Liver (tissue), 9 donors: Measurements from ENCODE around the gene RAPGEF2. TPM values are rescaled to one million over a fixed set of nuclear protein-coding genes. Genes with fewer than 3 reads are reported as not detected.

Source experiments
- DNase-seq: peaks from one replicate; pipeline ENCODE4 v3.0.0-alpha.2; 2017; ENCODE audit warnings: low spot score
- H3K27ac ChIP-seq, 2 donors: one replicate each; pipeline ENCODE4 v1.7.0; 2013; ENCODE audit warnings: inconsistent platforms in 2 of 2, low read length in 2 of 2, control low read depth in 1 of 2, low read depth in 1 of 2, mild to moderate bottlenecking in 1 of 2
- H3K27me3 ChIP-seq, 4 donors: one replicate each; pipeline versions ENCODE4 v1.6.1 to v1.7.0; 2013; ENCODE audit warnings: low read length in 3 of 4, inconsistent platforms in 1 of 4, mild to moderate bottlenecking in 1 of 4, moderate library complexity in 1 of 4; ENCODE audit not compliant: control insufficient read depth in 4 of 4, insufficient read depth in 4 of 4
- H3K36me3 ChIP-seq, 4 donors: one replicate each; pipeline versions ENCODE4 v1.6.1 to v1.7.0; 2013; ENCODE audit warnings: low read length in 3 of 4, mild to moderate bottlenecking in 3 of 4, low read depth in 1 of 4, moderate library complexity in 1 of 4; ENCODE audit not compliant: control insufficient read depth in 4 of 4, insufficient read depth in 3 of 4
- H3K4me1 ChIP-seq, 4 donors: one replicate each; pipeline versions ENCODE4 v1.6.1 to v1.7.0; 2013; ENCODE audit warnings: low read length in 3 of 4, mild to moderate bottlenecking in 3 of 4, moderate library complexity in 1 of 4; ENCODE audit not compliant: control insufficient read depth in 4 of 4, insufficient read depth in 4 of 4
- H3K4me3 ChIP-seq, 3 donors: one replicate each; pipeline versions ENCODE4 v1.6.1 to v1.7.0; 2013; ENCODE audit warnings: low read length in 3 of 3, control low read depth in 1 of 3, low read depth in 1 of 3, mild to moderate bottlenecking in 1 of 3
- H3K9ac ChIP-seq, 2 donors: one replicate each; pipeline ENCODE4 v1.7.0; 2013; ENCODE audit warnings: low read length in 2 of 2, mild to moderate bottlenecking in 2 of 2, moderate library complexity in 2 of 2, control low read depth in 1 of 2, low read depth in 1 of 2
- H3K9me3 ChIP-seq, 4 donors: one replicate each; pipeline versions ENCODE4 v1.6.1 to v1.7.0; 2013; ENCODE audit warnings: low read length in 3 of 4; ENCODE audit not compliant: control insufficient read depth in 4 of 4
- FOXA1 ChIP-seq: IDR thresholded peaks from 2 replicates; pipeline ENCODE4 v1.6.1; 2016; ENCODE audit warnings: antibody characterized with exemption
- FOXA2 ChIP-seq: IDR thresholded peaks from 2 replicates; pipeline ENCODE4 v1.6.1; 2016; ENCODE audit warnings: antibody characterized with exemption
- GABPA ChIP-seq, 2 donors: IDR thresholded peaks in 1 of 2; conservative IDR thresholded peaks in 1 of 2; 2 replicates each; pipeline ENCODE4 v1.6.1; 2016; ENCODE audit warnings: antibody characterized with exemption in 2 of 2, mild to moderate bottlenecking in 1 of 2, moderate library complexity in 1 of 2
- HNF4A ChIP-seq, 2 donors: conservative IDR thresholded peaks; 2 replicates each; pipeline ENCODE4 v1.6.1; 2016; ENCODE audit warnings: antibody characterized with exemption in 2 of 2, mild to moderate bottlenecking in 2 of 2
- HNF4G ChIP-seq: IDR thresholded peaks from 2 replicates; pipeline ENCODE4 v1.6.1; 2016; ENCODE audit warnings: antibody characterized with exemption
- JUND ChIP-seq, 2 donors: IDR thresholded peaks; 2 replicates each; pipeline ENCODE4 v1.6.1; 2016; ENCODE audit warnings: antibody characterized with exemption in 2 of 2
- NR2F2 ChIP-seq: IDR thresholded peaks from 2 replicates; pipeline ENCODE4 v1.6.1; 2016; ENCODE audit warnings: antibody characterized with exemption
- RAD21 ChIP-seq, 2 donors: IDR thresholded peaks; 2 replicates each; pipeline ENCODE4 v1.6.1; 2016; ENCODE audit warnings: antibody characterized with exemption in 2 of 2, mild to moderate bottlenecking in 2 of 2
- RXRA ChIP-seq, 2 donors: IDR thresholded peaks; 2 replicates each; pipeline ENCODE4 v1.6.1; 2017 to 2018; ENCODE audit warnings: antibody characterized with exemption in 2 of 2, mild to moderate bottlenecking in 1 of 2
- SP1 ChIP-seq: IDR thresholded peaks from 2 replicates; pipeline ENCODE4 v1.6.1; 2018; ENCODE audit warnings: antibody characterized with exemption, mild to moderate bottlenecking
- YY1 ChIP-seq: IDR thresholded peaks from 2 replicates; pipeline ENCODE4 v1.6.1; 2016; ENCODE audit warnings: antibody characterized with exemption, mild to moderate bottlenecking
- WGBS: extraction: QIAGEN DNeasy Blood & Tissue Kit; methylation state at CpG from one replicate; pipeline ENCODE4 v1.1.7; 2013; 5-methylcytosine and 5-hydroxymethylcytosine counted together
- polyA plus RNA-seq, 2 donors: library from polyadenylated mRNA; stranded (reverse) in 1 of 2; unstranded in 1 of 2; fragments of 200-250 nt in 1 of 2; fragments of >200 nt in 1 of 2; fragmentation: Nextera tagmentation in 1 of 2; extraction: Ambion mirVana in 1 of 2; gene quantifications; one replicate each; pipeline versions ENCODE4 v1.2.1 to v1.2.3, GENCODE V29; 2013 to 2015
- total RNA-seq, 2 donors: library from RNA; depleted of rRNA; stranded (reverse); fragments of >200 nt; gene quantifications; one replicate each; pipeline ENCODE4 v1.2.3, GENCODE V29; 2014
- TF ChIP-seq, protein P1 (sequence below): IDR thresholded peaks from 2 replicates; pipeline ENCODE4 v1.6.1; 2016; ENCODE audit warnings: antibody characterized with exemption
- TF ChIP-seq, protein P2 (sequence below): IDR thresholded peaks from 2 replicates; pipeline ENCODE4 v1.6.1; 2016; ENCODE audit warnings: antibody characterized with exemption
- TF ChIP-seq, protein P3 (sequence below): IDR thresholded peaks from 2 replicates; pipeline ENCODE4 v1.6.1; 2016; ENCODE audit warnings: antibody characterized with exemption
- TF ChIP-seq, protein P4 (sequence below): IDR thresholded peaks from 2 replicates; pipeline ENCODE4 v1.6.1; 2016; ENCODE audit warnings: antibody characterized with exemption, mild to moderate bottlenecking
- TF ChIP-seq, protein P5 (sequence below): fragments of 150-350 bp; IDR thresholded peaks from 2 replicates; pipeline ENCODE4 v1.5.1; 2017; ENCODE audit warnings: improper control_type of control experiment, low read depth, low read length; ENCODE audit not compliant: missing input control
- donor health status: healthy.
- donor health status: healthy.
- donor health status: healthy.
- donor health status: healthy.
- donor health status: healthy.

RAPGEF2 gene
- total and polyA plus RNA-seq, 4 donors = 7.3 to 90.4 (median 32.2) TPM

DNA sequence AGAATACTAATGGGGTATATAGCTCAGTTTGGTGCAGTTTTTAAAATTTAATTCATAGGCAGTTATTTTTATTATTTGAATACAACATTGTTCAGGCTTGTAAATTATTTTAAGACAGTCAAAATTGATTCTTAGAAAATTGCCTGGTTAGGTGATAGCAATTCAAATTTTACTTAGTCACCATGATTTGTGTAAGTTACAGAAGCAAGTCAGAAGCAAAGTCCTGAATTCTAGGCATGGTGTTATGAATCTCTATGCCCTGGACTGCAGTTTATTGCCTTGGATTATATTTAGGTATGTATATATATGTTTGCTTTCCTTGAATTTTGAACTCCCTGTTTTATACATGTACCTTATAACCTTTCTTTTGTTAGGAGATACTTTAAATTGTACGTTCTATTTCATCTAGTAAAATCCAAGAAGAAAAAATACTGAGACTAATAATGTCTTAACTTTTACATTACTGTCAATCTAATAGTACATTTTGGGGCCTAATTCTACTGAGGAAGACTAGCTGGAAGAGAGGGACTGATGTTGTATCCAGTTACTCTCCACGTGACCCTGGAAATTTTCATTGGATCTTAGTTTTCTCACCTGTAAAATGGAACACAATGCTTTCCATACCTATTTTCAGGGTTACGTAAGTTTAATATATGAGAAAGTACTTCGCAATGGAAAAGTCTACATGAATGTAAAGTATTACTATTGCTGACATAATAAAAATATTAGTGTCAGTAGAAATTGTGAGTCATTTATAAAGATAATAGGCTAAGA is 25.1 kb downstream of the RAPGEF2 start (continued):
- TF ChIP-seq, protein P1, sequence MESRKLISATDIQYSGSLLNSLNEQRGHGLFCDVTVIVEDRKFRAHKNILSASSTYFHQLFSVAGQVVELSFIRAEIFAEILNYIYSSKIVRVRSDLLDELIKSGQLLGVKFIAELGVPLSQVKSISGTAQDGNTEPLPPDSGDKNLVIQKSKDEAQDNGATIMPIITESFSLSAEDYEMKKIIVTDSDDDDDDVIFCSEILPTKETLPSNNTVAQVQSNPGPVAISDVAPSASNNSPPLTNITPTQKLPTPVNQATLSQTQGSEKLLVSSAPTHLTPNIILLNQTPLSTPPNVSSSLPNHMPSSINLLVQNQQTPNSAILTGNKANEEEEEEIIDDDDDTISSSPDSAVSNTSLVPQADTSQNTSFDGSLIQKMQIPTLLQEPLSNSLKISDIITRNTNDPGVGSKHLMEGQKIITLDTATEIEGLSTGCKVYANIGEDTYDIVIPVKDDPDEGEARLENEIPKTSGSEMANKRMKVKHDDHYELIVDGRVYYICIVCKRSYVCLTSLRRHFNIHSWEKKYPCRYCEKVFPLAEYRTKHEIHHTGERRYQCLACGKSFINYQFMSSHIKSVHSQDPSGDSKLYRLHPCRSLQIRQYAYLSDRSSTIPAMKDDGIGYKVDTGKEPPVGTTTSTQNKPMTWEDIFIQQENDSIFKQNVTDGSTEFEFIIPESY = no peak
- TF ChIP-seq YY1 = no peak
- TF ChIP-seq RAD21 (IDR thresholded peaks at IDR 0.05) = no peak
- no peak for TF ChIP-seq HNF4G
- TF ChIP-seq, protein P2, sequence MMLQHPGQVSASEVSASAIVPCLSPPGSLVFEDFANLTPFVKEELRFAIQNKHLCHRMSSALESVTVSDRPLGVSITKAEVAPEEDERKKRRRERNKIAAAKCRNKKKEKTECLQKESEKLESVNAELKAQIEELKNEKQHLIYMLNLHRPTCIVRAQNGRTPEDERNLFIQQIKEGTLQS = no peak
- TF ChIP-seq HNF4A (conservative IDR thresholded peaks at IDR 0.05) = no peak
- TF ChIP-seq NR2F2 = no peak
- no peak for TF ChIP-seq FOXA2

DNA sequence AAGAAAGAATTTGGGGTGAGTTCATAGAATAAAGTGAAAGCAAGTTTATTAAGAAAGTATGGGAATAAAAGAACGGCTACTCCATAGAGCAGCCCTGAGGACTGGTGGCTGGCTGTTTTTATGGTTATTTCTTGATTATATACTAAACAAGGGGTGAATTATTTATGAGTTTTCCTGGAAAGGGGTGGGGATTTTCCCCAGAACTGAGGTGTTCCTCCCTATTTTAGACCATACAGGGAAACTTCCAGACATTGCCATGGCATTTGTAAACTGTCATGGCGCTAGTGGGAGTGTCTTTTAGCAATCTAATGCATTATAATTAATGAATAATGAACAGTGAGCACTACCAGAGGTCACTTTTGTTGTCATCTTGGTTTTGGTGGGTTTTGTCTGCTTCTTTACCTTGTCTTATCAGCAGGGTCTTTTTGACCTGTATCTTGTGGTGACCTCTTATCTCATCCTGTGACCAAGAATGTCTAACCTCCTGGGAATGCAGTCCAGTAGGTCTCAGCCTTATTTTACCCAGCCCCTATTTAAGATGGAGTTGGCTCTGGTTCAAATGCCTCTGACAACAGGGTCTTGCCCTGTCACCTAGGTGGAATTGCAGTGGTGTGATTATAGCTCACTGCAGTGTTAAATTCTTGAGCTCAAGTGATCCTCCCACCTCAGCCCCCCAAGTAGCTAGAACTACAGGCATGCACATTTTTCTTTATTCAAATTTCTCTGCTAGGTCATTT is 27.1 kb downstream of the RAPGEF2 start:
- no peak overlapping the region for H3K9ac ChIP-seq
- H3K9me3 ChIP-seq = no peaks in the 10 kb centered on the region
- 92% methylated on average over 2 of the region's 2 CpGs for WGBS
- no peak for DNase-seq
- no peak overlapping the region for H3K4me3 ChIP-seq
- TF ChIP-seq YY1 (no peak), JUND (IDR thresholded peaks at IDR 0.05) (no peak), RXRA (IDR thresholded peaks at IDR 0.05) (no peak), RAD21 (IDR thresholded peaks at IDR 0.05) (no peak), FOXA2 (no peak), GABPA (IDR thresholded peaks at IDR 0.05 in 1 of 2, conservative IDR thresholded peaks at IDR 0.05 in 1 of 2) (no peak), HNF4G (no peak), HNF4A (conservative IDR thresholded peaks at IDR 0.05) (no peak), SP1 (no peak), FOXA1 (no peak), NR2F2 (no peak)
- TF ChIP-seq, protein P2 = no peak
- TF ChIP-seq, protein P1 = no peak
- TF ChIP-seq, protein P3, sequence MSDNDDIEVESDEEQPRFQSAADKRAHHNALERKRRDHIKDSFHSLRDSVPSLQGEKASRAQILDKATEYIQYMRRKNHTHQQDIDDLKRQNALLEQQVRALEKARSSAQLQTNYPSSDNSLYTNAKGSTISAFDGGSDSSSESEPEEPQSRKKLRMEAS = no peak
- TF ChIP-seq, protein P4, sequence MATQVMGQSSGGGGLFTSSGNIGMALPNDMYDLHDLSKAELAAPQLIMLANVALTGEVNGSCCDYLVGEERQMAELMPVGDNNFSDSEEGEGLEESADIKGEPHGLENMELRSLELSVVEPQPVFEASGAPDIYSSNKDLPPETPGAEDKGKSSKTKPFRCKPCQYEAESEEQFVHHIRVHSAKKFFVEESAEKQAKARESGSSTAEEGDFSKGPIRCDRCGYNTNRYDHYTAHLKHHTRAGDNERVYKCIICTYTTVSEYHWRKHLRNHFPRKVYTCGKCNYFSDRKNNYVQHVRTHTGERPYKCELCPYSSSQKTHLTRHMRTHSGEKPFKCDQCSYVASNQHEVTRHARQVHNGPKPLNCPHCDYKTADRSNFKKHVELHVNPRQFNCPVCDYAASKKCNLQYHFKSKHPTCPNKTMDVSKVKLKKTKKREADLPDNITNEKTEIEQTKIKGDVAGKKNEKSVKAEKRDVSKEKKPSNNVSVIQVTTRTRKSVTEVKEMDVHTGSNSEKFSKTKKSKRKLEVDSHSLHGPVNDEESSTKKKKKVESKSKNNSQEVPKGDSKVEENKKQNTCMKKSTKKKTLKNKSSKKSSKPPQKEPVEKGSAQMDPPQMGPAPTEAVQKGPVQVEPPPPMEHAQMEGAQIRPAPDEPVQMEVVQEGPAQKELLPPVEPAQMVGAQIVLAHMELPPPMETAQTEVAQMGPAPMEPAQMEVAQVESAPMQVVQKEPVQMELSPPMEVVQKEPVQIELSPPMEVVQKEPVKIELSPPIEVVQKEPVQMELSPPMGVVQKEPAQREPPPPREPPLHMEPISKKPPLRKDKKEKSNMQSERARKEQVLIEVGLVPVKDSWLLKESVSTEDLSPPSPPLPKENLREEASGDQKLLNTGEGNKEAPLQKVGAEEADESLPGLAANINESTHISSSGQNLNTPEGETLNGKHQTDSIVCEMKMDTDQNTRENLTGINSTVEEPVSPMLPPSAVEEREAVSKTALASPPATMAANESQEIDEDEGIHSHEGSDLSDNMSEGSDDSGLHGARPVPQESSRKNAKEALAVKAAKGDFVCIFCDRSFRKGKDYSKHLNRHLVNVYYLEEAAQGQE = no peak
- TF ChIP-seq, protein P5, sequence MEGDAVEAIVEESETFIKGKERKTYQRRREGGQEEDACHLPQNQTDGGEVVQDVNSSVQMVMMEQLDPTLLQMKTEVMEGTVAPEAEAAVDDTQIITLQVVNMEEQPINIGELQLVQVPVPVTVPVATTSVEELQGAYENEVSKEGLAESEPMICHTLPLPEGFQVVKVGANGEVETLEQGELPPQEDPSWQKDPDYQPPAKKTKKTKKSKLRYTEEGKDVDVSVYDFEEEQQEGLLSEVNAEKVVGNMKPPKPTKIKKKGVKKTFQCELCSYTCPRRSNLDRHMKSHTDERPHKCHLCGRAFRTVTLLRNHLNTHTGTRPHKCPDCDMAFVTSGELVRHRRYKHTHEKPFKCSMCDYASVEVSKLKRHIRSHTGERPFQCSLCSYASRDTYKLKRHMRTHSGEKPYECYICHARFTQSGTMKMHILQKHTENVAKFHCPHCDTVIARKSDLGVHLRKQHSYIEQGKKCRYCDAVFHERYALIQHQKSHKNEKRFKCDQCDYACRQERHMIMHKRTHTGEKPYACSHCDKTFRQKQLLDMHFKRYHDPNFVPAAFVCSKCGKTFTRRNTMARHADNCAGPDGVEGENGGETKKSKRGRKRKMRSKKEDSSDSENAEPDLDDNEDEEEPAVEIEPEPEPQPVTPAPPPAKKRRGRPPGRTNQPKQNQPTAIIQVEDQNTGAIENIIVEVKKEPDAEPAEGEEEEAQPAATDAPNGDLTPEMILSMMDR = no peak
- H3K27ac ChIP-seq = no peak overlapping the region
- H3K4me1 ChIP-seq = peaks cover 0 to 2% (median under 1%) of the 10 kb centered on the region in 4 donors
- no peaks in the 10 kb centered on the region for H3K36me3 ChIP-seq
- H3K27me3 ChIP-seq = no peaks in the 10 kb centered on the region
